IMR-90 (cell line): ENCODE measurements around the gene MYOM1.

ENCODE experiments used
- CTCF ChIP-seq: conservative IDR thresholded peaks from 2 replicates; pipeline ENCODE4 v1.5.1; 2012; ENCODE audit warnings: mild to moderate bottlenecking, low read depth, low read length, improper control_type of control experiment
- MAFK ChIP-seq: IDR thresholded peaks from 2 replicates; pipeline ENCODE4 v1.6.1; 2012; ENCODE audit warnings: low read depth, low read length, improper control_type of control experiment
- POLR2A ChIP-seq: IDR thresholded peaks from 2 replicates; pipeline ENCODE4 v1.6.1; 2012; ENCODE audit warnings: mild to moderate bottlenecking, low read depth, low read length

DNA sequence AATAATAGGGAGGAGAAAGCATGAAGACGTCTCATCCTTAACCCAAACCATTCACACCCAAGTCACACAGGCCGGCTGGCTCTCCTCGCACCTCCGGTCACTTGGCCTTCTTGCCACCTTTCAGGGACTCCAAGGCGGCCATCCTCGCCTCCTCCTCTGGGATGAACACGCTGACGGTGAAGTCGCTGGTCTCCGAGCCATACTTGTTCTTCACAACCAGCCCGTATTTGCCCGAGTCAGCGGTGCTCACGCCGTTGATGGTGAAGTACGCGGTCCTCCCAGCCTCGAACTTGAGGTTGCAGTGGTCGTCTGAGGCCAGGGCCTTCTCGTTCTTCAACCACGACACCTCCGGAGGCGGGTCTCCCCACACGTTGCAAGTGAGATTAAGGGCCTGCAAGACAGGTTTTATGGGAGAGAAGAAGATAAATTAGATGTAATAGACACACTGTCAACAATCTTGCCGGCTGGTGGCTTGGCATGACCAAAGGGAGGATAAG lies 152.6 kb downstream of the MYOM1 start:
- TF ChIP-seq POLR2A (no peak), CTCF (no peak), MAFK (no peak)
